PC-9 (cell line): Measurements from ENCODE around the gene NPL. TPM values are rescaled to one million over a fixed set of nuclear protein-coding genes. Genes with fewer than 3 reads are reported as not detected.

Source experiments
- Bru-seq: library from RNA; stranded (reverse); fragments of 400-500 nt; gene quantifications from one replicate; lab custom pipeline; 2021; lab: Mats Ljungman, UMichigan
- BruChase-seq, 2 experiments: library from RNA; stranded (reverse); fragments of 400-500 nt; gene quantifications; one replicate each; lab custom pipeline; 2021; lab: Mats Ljungman, UMichigan
- BruUV-seq: library from RNA; stranded (reverse); fragments of 400-500 nt; replicated peaks from 2 replicates; lab custom pipeline; 2021; lab: Mats Ljungman, UMichigan
- CTCF ChIA-PET: fragments of 300-600 bp; sonication (Branson Sonifier 250); formaldehyde crosslinking; loops from one replicate; lab custom pipeline; 2022; ENCODE audit warnings: antibody characterized with exemption; lab: Charles Lee
- POLR2A ChIA-PET: fragments of 300-600 bp; sonication (Branson Sonifier 250); formaldehyde crosslinking; loops from one replicate; lab custom pipeline; 2022; ENCODE audit warnings: antibody characterized with exemption; ENCODE audit not compliant: unreplicated experiment; lab: Charles Lee
- DNase-seq, 2 experiments: peaks; one replicate each; pipeline versions ENCODE4 v3.0.0 to v3.0.0-alpha.2; 2015 to 2022; ENCODE audit warnings: mixed read lengths in 1 of 2
- H2AFZ ChIP-seq: fragments of 200-600 bp; sonication (generic); 2 replicates; pipeline ENCODE4 v1.8.1; 2017; ENCODE audit warnings: antibody characterized with exemption
- H3F3A ChIP-seq: fragments of 200-600 bp; sonication (generic); 2 replicates; pipeline ENCODE4 v1.8.1; 2017; ENCODE audit warnings: antibody characterized with exemption, mild to moderate bottlenecking, low read depth; ENCODE audit not compliant: insufficient read depth
- H3K27ac ChIP-seq: fragments of 200-600 bp; sonication (generic); 2 replicates; pipeline ENCODE4 v1.6.1; 2016; ENCODE audit warnings: mixed run types
- H3K27me3 ChIP-seq: fragments of 200-600 bp; sonication (generic); 2 replicates; pipeline ENCODE4 v1.6.1; 2016; ENCODE audit warnings: low read depth, mixed run types; ENCODE audit not compliant: insufficient read depth
- H3K36me3 ChIP-seq: fragments of 200-600 bp; sonication (generic); 2 replicates; pipeline ENCODE4 v1.6.1; 2016; ENCODE audit warnings: low read depth, mixed run types
- H3K4me1 ChIP-seq: fragments of 200-600 bp; sonication (generic); replicated peaks from 2 replicates; pipeline ENCODE4 v1.6.1; 2016; ENCODE audit warnings: mixed run types; ENCODE audit not compliant: insufficient read depth
- H3K4me2 ChIP-seq: fragments of 200-600 bp; sonication (generic); 2 replicates; pipeline ENCODE4 v1.6.1; 2017; ENCODE audit warnings: mixed run types
- H3K4me3 ChIP-seq: fragments of 200-600 bp; sonication (generic); 2 replicates; pipeline ENCODE4 v1.6.1; 2016; ENCODE audit warnings: mixed run types
- H3K79me2 ChIP-seq: fragments of 200-600 bp; sonication (generic); 2 replicates; pipeline ENCODE4 v1.6.1; 2017; ENCODE audit warnings: low read depth, mixed run types
- H3K9me2 ChIP-seq: fragments of 200-600 bp; sonication (generic); 2 replicates; pipeline ENCODE4 v1.8.1; 2017; ENCODE audit warnings: mild to moderate bottlenecking; ENCODE audit not compliant: insufficient read depth
- H3K9me3 ChIP-seq: fragments of 200-600 bp; sonication (generic); 2 replicates; pipeline ENCODE4 v1.8.1; 2016; ENCODE audit warnings: low read depth; ENCODE audit not compliant: insufficient read depth
- H4K20me1 ChIP-seq: fragments of 200-600 bp; sonication (generic); 2 replicates; pipeline ENCODE4 v1.8.1; 2017; ENCODE audit not compliant: insufficient read depth
- CTCF ChIP-seq: fragments of 200-600 bp; sonication (generic); conservative IDR thresholded peaks from 2 replicates; pipeline ENCODE4 v1.6.1; 2017; ENCODE audit warnings: mixed run types, antibody characterized with exemption, mild to moderate bottlenecking, moderate library complexity
- EZH2 ChIP-seq: fragments of 200-600 bp; sonication (generic); IDR thresholded peaks from 2 replicates; pipeline ENCODE4 v1.8.0; 2017; ENCODE audit warnings: antibody characterized with exemption, low read depth
- intact Hi-C: fragments of 100-400 bp; cut with micrococcal nuclease; formaldehyde crosslinking; loops from one replicate; pipeline ENCODE4 v1.10.0; 2022; ENCODE audit not compliant: unreplicated experiment
- long read RNA-seq: library from polyadenylated mRNA; stranded (forward); transcript quantifications from one replicate; pipeline ENCODE4 v2.0.0, GENCODE V29; 2022
- total RNA-seq: library from RNA; stranded (reverse); gene quantifications from 2 replicates; pipeline ENCODE4 v1.2.3, GENCODE V29; 2021

Gene NPL, protein sequence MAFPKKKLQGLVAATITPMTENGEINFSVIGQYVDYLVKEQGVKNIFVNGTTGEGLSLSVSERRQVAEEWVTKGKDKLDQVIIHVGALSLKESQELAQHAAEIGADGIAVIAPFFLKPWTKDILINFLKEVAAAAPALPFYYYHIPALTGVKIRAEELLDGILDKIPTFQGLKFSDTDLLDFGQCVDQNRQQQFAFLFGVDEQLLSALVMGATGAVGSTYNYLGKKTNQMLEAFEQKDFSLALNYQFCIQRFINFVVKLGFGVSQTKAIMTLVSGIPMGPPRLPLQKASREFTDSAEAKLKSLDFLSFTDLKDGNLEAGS
- total RNA-seq (2.3 and 3.0 TPM in 2 replicates), Bru-seq, nascent RNA (percentile 34 among the genes with signal in this experiment), BruChase-seq, experiment 1, labeled RNA remaining after a 2-hour chase (percentile 39 among the genes with signal in this experiment), BruChase-seq, experiment 2, labeled RNA remaining after a 6-hour chase (percentile 22 among the genes with signal in this experiment)
- long read RNA-seq, partial matches to known transcripts = 0 of 2 reads
- long read RNA-seq, other reads (novel, unspliced or antisense) = 2 of 2 reads

DNA sequence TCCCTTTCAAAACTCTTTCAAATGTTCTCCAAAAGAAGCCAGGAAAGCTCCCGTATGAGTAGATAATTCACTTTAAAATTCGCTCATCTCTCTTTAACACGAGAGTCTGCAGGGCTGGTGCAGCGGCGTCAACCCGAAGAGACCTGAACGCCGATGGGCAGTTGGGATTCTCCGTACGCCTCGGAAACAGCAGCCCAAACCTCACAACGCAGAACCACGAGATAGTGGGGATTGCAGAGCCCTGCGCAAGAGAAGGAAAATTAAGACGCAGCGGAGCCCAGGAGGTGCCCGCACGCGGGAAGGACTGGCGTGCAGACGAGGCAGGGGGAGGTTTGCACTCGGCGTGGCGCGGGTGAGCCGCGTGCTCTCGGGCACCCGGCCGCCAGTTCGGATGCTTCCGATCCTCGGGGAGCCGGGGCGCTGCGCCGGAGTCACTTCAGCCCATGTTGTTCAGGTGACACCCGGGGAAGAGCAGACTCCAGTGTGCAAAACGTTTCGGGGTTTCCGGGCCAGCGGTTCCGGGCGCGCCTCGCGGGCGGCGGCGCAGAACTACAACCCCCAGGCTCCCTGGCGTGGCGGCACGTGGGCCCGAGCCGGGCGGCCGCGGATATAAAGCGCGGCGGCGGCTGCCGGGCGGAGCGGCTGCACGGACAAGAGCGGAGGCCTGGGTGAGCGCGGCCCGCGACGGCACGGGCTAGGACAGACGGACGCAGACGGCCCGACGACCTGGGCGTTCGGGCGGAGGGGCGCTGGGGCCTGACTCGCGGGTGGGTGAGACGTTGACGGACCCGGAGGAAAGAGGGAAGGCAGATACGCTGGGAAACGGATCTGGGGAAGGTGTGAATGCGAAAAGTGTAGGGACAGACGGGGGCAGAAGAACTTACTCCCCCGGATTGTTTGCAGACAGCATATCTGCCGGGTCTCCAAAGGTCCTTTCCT is at the start of gene NPL:
Gene NPL (plus strand): TSS at position 636 of the 939 bp plus-strand sequence. CDS start 4,599 bp downstream, outside the sequence.
- Histone ChIP-seq H3K36me3 (no peaks in the 10 kb centered on the region), H3K27ac (no peak within 1 kb of the TSS), H3K79me2 (no peaks in the 10 kb centered on the region), H3F3A (no peaks in the 10 kb centered on the region), H3K9me2 (no peaks in the 10 kb centered on the region), H3K9me3 (no peaks in the 10 kb centered on the region), H2AFZ (peak within 1 kb of the TSS; percentile 98), H3K4me3 (peak within 1 kb of the TSS; percentile 63), H3K27me3 (peaks cover 8% of the 10 kb centered on the region; the same call in 1 of the 2 replicates), H3K4me1 (peaks cover 6% of the 10 kb centered on the region), H3K4me2 (peak within 1 kb of the TSS; percentile 88), H4K20me1 (no peaks in the 10 kb centered on the region)
- TSS peak; percentile 49 for BruUV-seq
- DNase-seq = peak in 1 of 2 experiments; percentile 75
- ChIA-PET POLR2A (no interaction called here), CTCF (interaction anchor here (0.6 kb wide), 1 partner anchor 575 kb away, joined by 4 read pairs; no protein-coding TSS in a partner anchor)
- intact Hi-C loops = loop anchor here (10.0 kb wide), 1 partner anchor 275 kb away; no protein-coding TSS in a partner anchor
- TF ChIP-seq CTCF (no peak), EZH2 (no peak)

DNA sequence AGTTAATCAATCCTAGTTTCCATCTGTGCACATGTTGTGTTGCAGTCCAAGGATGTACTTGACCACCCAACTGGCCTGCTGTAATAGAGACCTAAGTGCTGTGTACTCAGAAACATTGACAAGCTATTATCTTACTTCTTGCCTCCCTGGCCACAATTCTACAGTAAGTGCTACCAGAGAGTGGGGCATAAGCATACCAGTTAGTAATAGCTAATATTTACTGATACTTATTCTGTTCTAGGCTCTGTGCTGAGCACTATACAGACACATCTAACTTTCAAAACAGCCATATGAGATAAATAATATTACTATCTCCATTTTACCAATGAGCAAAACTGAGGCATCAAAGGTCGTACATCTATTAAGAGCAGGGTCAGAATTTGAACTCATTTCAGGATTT is 49.5 kb upstream of the NPL start:
- ChIA-PET CTCF (no interaction called here), POLR2A (no interaction called here)
- Histone ChIP-seq H3K4me1 (no peaks in the 10 kb centered on the region), H3K27me3 (no peaks in the 10 kb centered on the region), H3K4me3 (no peak overlapping the region), H3K36me3 (no peaks in the 10 kb centered on the region), H3K4me2 (no peak overlapping the region), H3K9me2 (no peaks in the 10 kb centered on the region), H3K79me2 (no peaks in the 10 kb centered on the region), H3K9me3 (no peaks in the 10 kb centered on the region), H3F3A (no peaks in the 10 kb centered on the region), H3K27ac (no peak overlapping the region), H4K20me1 (no peaks in the 10 kb centered on the region), H2AFZ (no peak overlapping the region)
- DNase-seq = no peak
- intact Hi-C loops = no loop called here
- BruUV-seq = no TSS peak
- TF ChIP-seq CTCF (no peak), EZH2 (no peak)

DNA sequence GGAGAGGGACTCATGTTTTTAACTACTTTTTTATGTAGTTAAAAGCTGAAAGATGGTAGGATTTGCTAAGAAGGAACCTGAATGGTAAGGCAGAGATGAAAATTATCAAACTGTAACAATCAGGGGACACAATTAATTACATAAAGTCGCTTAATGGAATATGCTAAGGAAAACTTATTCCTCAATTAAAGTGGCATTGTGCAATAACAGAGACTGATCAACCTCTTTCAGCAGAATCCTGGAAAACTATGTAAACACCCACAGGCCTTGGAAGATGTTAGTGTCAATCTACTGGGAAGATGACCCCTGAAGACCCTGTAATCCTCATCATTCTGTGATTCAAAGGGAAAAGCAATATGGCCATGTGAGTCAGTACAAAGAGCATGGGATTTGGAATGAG is 46.8 kb upstream of the NPL start:
- Histone ChIP-seq H3K79me2 (no peaks in the 10 kb centered on the region), H4K20me1 (no peaks in the 10 kb centered on the region), H3K4me3 (no peak overlapping the region), H3K27me3 (no peaks in the 10 kb centered on the region), H3K27ac (no peak overlapping the region), H2AFZ (no peak overlapping the region), H3K36me3 (no peaks in the 10 kb centered on the region), H3K4me2 (no peak overlapping the region), H3K4me1 (no peaks in the 10 kb centered on the region), H3F3A (no peaks in the 10 kb centered on the region), H3K9me3 (no peaks in the 10 kb centered on the region), H3K9me2 (no peaks in the 10 kb centered on the region)
- intact Hi-C loops = no loop called here
- no peak for TF ChIP-seq CTCF
- TF ChIP-seq EZH2 = no peak
- CTCF ChIA-PET = no interaction called here
- POLR2A ChIA-PET = no interaction called here
- DNase-seq = no peak
- no TSS peak for BruUV-seq
